Activated T-cell treated with anti-CD3 and anti-CD28 coated beads, Interleukin-2, amount 50 U/mL, for 72 hours (primary cell): Measurements from ENCODE around the gene VWA5A. TPM values are rescaled to one million over a fixed set of nuclear protein-coding genes. Genes with fewer than 3 reads are reported as not detected.
"Not testable (repeated sequence)": the region's sequence is repeated elsewhere in the genome, so short reads cannot be mapped to it uniquely, and the experiment has no call there.

Experiments
- ATAC-seq, 2 donors: fragments of 150-1000 bp; cut with Tn5 transposase; replicated peaks in 1 of 2; 2 replicates each; pipeline ENCODE4 v1.10.0; 2021; ENCODE audit warnings: moderate library complexity in 2 of 2, mild to moderate bottlenecking in 1 of 2
- DNase-seq, 2 donors: peaks; one replicate each; pipeline ENCODE4 v3.0.0; 2021 to 2022; ENCODE audit warnings: mixed read lengths in 1 of 2
- H3K27ac Mint-ChIP-seq: one replicate; pipeline ENCODE4 v1.8.0; 2022; ENCODE audit warnings: mild to moderate bottlenecking, moderate library complexity, mixed read lengths
- H3K27me3 Mint-ChIP-seq: one replicate; pipeline ENCODE4 v1.8.0; 2022; ENCODE audit warnings: low read depth, mixed read lengths
- H3K36me3 Mint-ChIP-seq, 2 donors: one replicate each; pipeline ENCODE4 v1.8.0; 2022; ENCODE audit warnings: mixed read lengths in 2 of 2, mild to moderate bottlenecking in 1 of 2; ENCODE audit not compliant: insufficient read depth in 2 of 2
- H3K4me1 Mint-ChIP-seq: one replicate; pipeline ENCODE4 v1.8.0; 2022; ENCODE audit warnings: low read depth, mixed read lengths
- H3K4me3 Mint-ChIP-seq, 2 donors: one replicate each; pipeline ENCODE4 v1.8.0; 2022; ENCODE audit warnings: mild to moderate bottlenecking in 2 of 2, mixed read lengths in 2 of 2, moderate library complexity in 2 of 2
- H3K9me3 Mint-ChIP-seq, 2 donors: one replicate each; pipeline ENCODE4 v1.8.0; 2022; ENCODE audit warnings: mixed read lengths in 2 of 2
- total RNA-seq, 2 donors: library from RNA; stranded (reverse); gene quantifications; one replicate each; pipeline ENCODE4 v1.2.3, GENCODE V29; 2022

The VWA5A gene
- total RNA-seq, 2 donors from 2014 or later = 14.2 to 19.0 TPM

DNA sequence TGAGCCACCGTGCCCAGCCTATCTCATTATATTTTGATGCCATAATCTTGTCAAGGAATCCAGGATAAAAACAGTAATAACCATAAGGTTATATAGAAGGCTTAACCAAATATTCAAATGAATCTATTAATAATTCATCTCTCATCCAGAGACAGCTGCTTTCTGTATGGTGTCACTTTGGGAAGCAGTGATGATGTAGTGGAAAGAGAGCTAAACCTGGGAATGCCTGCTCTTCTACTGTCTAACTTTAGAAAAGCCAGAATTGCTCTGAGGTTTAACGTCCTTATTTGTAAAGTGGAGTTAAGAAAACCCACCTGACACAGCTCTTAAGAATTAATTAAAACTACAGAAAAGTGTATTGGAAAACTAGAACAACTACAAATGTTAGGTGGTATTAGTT, 38.6 kb downstream of the VWA5A start:
- DNase-seq (no peak), ATAC-seq (no peak)
- H3K27me3 Mint-ChIP-seq = peaks cover 4% of the 10 kb centered on the region

DNA sequence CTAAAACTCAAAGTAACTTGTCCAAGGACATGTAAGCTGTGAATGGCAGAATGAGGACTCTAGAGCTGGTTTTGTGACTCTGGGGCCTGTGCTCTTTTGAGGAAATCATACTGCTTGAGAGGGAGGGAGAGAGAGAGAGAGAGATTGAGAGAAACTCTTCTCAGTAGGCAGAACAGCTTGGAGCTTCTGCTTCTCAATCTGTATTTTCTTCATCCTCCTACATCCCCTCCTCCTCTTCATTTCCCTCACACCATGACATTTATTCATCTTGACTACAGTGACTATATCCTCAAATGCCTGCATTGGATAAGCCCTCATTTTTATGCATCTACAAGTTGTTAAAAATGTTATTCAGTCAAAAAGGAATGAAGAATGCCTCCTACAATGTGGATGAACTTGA, 44.2 kb downstream of the VWA5A start:
- H3K4me3 Mint-ChIP-seq = no peak overlapping the region
- peaks cover 4% of the 10 kb centered on the region for H3K27me3 Mint-ChIP-seq
- no peaks in the 10 kb centered on the region for H3K36me3 Mint-ChIP-seq
- no peak overlapping the region for H3K27ac Mint-ChIP-seq
- peaks cover 0 to 2% of the 10 kb centered on the region in 2 donors for H3K9me3 Mint-ChIP-seq
- DNase-seq = no peak
- H3K4me1 Mint-ChIP-seq = no peaks in the 10 kb centered on the region
- ATAC-seq = no peak

More for the DNA sequence above, 38.6 kb downstream of the VWA5A start:
- Mint-ChIP-seq H3K36me3 (no peaks in the 10 kb centered on the region), H3K4me1 (no peaks in the 10 kb centered on the region), H3K9me3 (no peaks in the 10 kb centered on the region), H3K4me3 (no peak overlapping the region), H3K27ac (no peak overlapping the region)

- ATAC-seq (no peak), DNase-seq (no peak)
- no peaks in the 10 kb centered on the region for H3K36me3 Mint-ChIP-seq
- H3K4me3 Mint-ChIP-seq = no peak overlapping the region
- peaks cover 4% of the 10 kb centered on the region for H3K27me3 Mint-ChIP-seq
- H3K27ac Mint-ChIP-seq = no peak overlapping the region
- peaks cover 0 to 2% of the 10 kb centered on the region in 2 donors for H3K9me3 Mint-ChIP-seq
- no peaks in the 10 kb centered on the region for H3K4me1 Mint-ChIP-seq
Measured at GRCh38 chr11:124160986-124161385, 45.7 kb downstream of the VWA5A start.

GRCh38 chr11:124167826-124168231, 52.6 kb downstream of the VWA5A start:
- ATAC-seq (no peak), DNase-seq (no peak)
- Mint-ChIP-seq H3K4me1 (no peaks in the 10 kb centered on the region), H3K27ac (no peak overlapping the region), H3K9me3 (peaks cover 2% of the 10 kb centered on the region in 2 donors), H3K27me3 (peaks cover 17% of the 10 kb centered on the region), H3K4me3 (no peak overlapping the region), H3K36me3 (no peaks in the 10 kb centered on the region)

DNA sequence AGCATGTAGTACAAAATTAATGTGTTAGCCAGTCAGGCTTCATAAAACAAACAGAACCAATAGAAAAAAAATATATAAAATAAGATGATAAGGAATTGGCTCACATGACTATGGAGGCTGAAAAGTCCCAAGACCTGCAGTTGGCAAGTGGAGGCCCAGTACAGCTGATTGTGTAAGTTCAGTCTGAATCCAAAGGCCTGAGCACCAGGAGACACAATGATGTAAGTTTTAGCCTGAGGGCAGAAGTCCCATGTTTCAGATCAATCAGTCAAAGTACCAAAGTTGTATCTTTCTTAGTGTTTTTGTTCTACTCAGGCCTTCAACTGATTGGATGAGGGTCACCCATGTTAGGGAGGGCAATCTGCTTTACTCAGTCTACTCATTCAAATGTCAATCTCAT, 53.5 kb downstream of the VWA5A start:
- Mint-ChIP-seq H3K36me3 (no peaks in the 10 kb centered on the region), H3K9me3 (peaks cover 0 to 2% of the 10 kb centered on the region in 2 donors), H3K27ac (no peak overlapping the region), H3K27me3 (peaks cover 17% of the 10 kb centered on the region), H3K4me3 (no peak overlapping the region), H3K4me1 (no peaks in the 10 kb centered on the region)
- no peak for ATAC-seq
- no peak for DNase-seq

- not testable (repeated sequence) for H3K9me3 Mint-ChIP-seq, H3K27ac Mint-ChIP-seq, H3K4me3 Mint-ChIP-seq, H3K36me3 Mint-ChIP-seq, ATAC-seq, DNase-seq, H3K4me1 Mint-ChIP-seq
- H3K27me3 Mint-ChIP-seq = peaks cover 17% of the 10 kb centered on the region
Measured at GRCh38 chr11:124170315-124170714, 55.1 kb downstream of the VWA5A start.

- ATAC-seq (no peak), DNase-seq (no peak)
- H3K36me3 Mint-ChIP-seq = no peaks in the 10 kb centered on the region
- no peaks in the 10 kb centered on the region for H3K4me1 Mint-ChIP-seq
- H3K4me3 Mint-ChIP-seq = no peak overlapping the region
- no peak overlapping the region for H3K27ac Mint-ChIP-seq
- peaks cover 0 to 2% of the 10 kb centered on the region in 2 donors for H3K9me3 Mint-ChIP-seq
- H3K27me3 Mint-ChIP-seq = peaks cover 17% of the 10 kb centered on the region
Measured at GRCh38 chr11:124170801-124171586, 55.7 kb downstream of the VWA5A start.

DNA sequence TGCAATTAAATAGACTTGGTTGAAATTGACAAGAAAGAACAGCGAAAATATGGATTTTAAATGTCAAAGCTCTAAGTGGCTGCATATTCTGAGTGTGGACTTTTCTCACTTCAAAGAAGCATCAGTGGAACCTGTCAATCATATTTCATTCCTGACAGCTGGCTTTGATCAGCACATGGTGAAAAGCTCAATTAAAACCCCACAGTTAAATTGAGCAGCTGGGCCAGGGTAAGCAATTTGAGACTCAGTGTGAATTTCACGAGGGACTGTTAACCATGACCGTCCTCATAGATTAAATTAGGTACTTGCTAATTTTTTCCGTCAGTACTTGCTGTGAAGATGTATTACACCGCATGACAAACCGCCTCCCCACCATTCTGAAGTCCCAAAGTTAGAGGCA, 56.9 kb downstream of the VWA5A start:
- ATAC-seq (no peak), DNase-seq (no peak)
- Mint-ChIP-seq H3K27me3 (peaks cover 7% of the 10 kb centered on the region), H3K9me3 (peaks cover 0 to 2% of the 10 kb centered on the region in 2 donors), H3K4me3 (no peak overlapping the region), H3K27ac (no peak overlapping the region), H3K36me3 (no peaks in the 10 kb centered on the region), H3K4me1 (no peaks in the 10 kb centered on the region)

DNA sequence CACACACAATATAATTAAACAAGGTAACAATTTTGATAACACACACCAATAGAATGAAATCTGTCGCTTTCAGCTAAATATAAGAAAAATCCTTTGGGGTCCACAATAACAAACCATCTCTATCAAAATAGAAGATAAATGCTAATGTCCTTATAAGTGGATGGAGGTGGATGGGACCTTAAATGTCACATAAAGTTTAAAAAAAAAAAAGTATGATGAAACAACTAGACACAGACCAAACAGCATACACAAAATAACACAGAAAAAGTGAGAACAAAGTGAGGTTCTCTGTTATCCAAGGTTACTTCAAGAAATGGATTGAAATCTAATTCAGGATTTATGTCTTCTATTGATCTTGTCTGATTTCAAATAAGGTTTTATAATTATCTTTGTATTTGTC, 57.3 kb downstream of the VWA5A start:
- H3K4me1 Mint-ChIP-seq = no peaks in the 10 kb centered on the region
- H3K27me3 Mint-ChIP-seq = peaks cover 2% of the 10 kb centered on the region
- ATAC-seq (no peak), DNase-seq (no peak)
- no peak overlapping the region for H3K4me3 Mint-ChIP-seq
- no peak overlapping the region for H3K27ac Mint-ChIP-seq
- H3K9me3 Mint-ChIP-seq = peaks cover 0 to 2% of the 10 kb centered on the region in 2 donors
- no peaks in the 10 kb centered on the region for H3K36me3 Mint-ChIP-seq

- no peak for ATAC-seq
- Mint-ChIP-seq H3K27ac (no peak overlapping the region), H3K9me3 (peaks cover 0 to 2% of the 10 kb centered on the region in 2 donors)
Measured at GRCh38 chr11:124174001-124174583, 58.8 kb downstream of the VWA5A start.

GRCh38 chr11:124176925-124177715, 61.9 kb downstream of the VWA5A start:
- H3K4me3 Mint-ChIP-seq = no peak overlapping the region
- peak in 1 of 2 donors; percentile 42 for ATAC-seq
- H3K27ac Mint-ChIP-seq = no peak overlapping the region
- no peaks in the 10 kb centered on the region for H3K36me3 Mint-ChIP-seq
- no peaks in the 10 kb centered on the region for H3K9me3 Mint-ChIP-seq
- no peaks in the 10 kb centered on the region for H3K27me3 Mint-ChIP-seq
- no peaks in the 10 kb centered on the region for H3K4me1 Mint-ChIP-seq
- no peak for DNase-seq

More at GRCh38 chr11:124174001-124174583, 58.8 kb downstream of the VWA5A start:
- DNase-seq = no peak
- Mint-ChIP-seq H3K4me3 (no peak overlapping the region), H3K27me3 (no peaks in the 10 kb centered on the region), H3K4me1 (no peaks in the 10 kb centered on the region), H3K36me3 (no peaks in the 10 kb centered on the region)

DNA sequence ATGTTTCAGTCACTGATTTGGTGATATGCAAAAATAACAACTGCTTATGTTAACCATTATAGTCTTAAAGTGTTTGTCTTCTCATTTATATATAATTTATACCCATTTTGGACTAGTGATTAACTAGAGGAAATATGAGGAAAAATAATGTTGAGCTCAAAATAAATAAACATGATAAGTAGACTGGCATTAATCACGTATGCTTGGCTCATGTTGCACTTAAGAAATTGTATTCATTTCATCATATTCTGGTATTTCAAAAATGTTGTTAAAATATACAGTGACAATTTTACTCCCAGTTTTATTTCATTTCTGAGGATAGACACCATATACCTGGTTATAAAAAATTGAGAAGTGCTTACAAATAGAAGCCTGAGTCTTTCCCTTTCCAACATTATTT, 64.1 kb downstream of the VWA5A start:
- no peak overlapping the region for H3K27ac Mint-ChIP-seq
- no peaks in the 10 kb centered on the region for H3K36me3 Mint-ChIP-seq
- H3K4me1 Mint-ChIP-seq = no peaks in the 10 kb centered on the region
- H3K9me3 Mint-ChIP-seq = no peaks in the 10 kb centered on the region
- ATAC-seq (no peak), DNase-seq (no peak)
- H3K27me3 Mint-ChIP-seq = no peaks in the 10 kb centered on the region
- H3K4me3 Mint-ChIP-seq = no peak overlapping the region

DNA sequence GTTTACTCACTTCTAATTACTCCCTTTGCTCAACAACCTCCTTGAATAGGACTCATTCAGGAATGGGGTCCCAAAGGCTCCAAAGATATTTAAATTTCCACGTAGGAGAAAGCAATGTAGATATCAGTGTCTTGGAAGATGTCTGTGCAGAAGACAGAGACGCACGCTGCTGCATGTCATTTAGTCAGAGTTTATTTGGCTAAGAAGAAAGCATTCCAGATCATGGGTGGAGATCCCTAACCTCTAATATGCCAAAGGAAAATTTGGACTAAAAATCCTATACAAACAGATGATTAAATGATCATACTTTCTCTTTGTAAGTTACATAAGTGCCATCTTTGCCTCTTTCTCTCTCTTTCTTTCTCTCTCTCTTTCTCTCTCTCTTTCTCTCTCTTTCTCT, 67.8 kb downstream of the VWA5A start, which contains the start of gene OR10D3:
OR10D3 (plus strand) TSS at position 278 of the 400 bp plus-strand sequence. CDS start 1,925 bp downstream, outside the sequence.
- no peaks in the 10 kb centered on the region for H3K4me1 Mint-ChIP-seq
- no peak within 1 kb of the TSS for H3K27ac Mint-ChIP-seq
- DNase-seq (no peak), ATAC-seq (no peak)
- no peaks in the 10 kb centered on the region for H3K36me3 Mint-ChIP-seq
- H3K4me3 Mint-ChIP-seq = no peak within 1 kb of the TSS
- peaks cover 10% of the 10 kb centered on the region for H3K27me3 Mint-ChIP-seq
- H3K9me3 Mint-ChIP-seq = no peaks in the 10 kb centered on the region
